Kasumi-1 (cell line): Measurements from ENCODE around the gene AMACR.

Experiments
- DNase-seq, 2 experiments: peaks; one replicate each; lab custom pipeline; 2025; lab: John Stamatoyannopoulos, UW

The AMACR gene

DNA sequence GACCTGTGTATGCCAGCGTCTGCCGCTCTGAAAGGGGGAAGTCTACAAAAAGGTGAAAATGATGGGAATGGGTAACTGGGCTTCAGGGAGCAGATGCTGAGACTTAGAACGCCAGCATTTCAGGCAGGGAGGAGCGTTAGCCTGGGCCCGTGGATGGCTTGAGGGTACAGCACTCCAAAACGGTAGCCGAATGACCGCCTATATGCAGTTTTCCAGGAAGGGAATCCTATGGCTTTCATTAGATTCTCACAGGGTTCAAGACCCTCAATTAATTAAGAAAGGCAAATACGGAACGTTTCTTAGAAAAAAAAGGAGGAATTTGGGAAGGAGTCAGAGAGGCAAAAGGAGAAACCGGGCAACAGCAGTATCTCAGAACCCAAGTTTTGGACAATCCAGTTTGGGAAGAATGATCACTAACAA lies 639 bp downstream of the AMACR start:
- DNase-seq = peak in 1 of 2 experiments; percentile 44

GRCh38 chr5:34005681-34006080 lies 2.2 kb downstream of the AMACR start:
- no peak for DNase-seq

- DNase-seq = no peak
Measured at GRCh38 chr5:34005211-34005610, 2.6 kb downstream of the AMACR start.

- no peak for DNase-seq
Measured at GRCh38 chr5:34003941-34004340, 3.9 kb downstream of the AMACR start.

GRCh38 chr5:34002629-34003328 lies 5.1 kb downstream of the AMACR start:
- DNase-seq = no peak

DNA sequence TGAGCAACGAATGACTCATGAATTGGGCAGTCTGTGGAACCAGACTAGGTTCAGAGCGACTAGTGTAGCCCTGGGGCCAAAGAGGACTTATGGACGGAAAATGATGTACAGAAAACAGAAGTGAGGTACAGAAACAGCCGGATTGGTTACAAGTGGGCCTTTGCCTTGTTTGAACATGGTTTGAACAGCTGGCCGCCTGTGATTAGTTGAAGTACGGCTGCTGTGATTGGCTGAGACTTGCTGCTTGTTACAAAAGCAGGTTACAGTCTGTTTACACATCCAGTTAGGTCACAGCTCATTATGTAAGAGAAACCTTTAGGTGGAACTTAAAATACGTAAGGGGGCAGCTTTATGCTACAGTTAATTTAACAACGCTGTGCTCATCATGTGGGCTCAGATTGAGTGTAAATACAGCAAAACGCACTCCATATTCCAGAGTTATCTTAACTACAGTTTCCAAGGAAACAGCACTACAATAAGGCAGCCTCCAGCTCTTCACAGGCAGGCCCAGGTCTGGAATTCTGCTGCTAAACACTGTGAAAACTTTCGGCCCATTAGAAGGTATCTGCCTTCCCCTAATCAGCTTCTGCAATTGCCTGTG lies 6.5 kb downstream of the AMACR start:
- no peak for DNase-seq

- no peak for DNase-seq
Measured at GRCh38 chr5:33999978-34000377, 7.9 kb downstream of the AMACR start.

GRCh38 chr5:33997331-33997983 lies 10.4 kb downstream of the AMACR start:
- peak; percentile 74 to 82 for DNase-seq

DNA sequence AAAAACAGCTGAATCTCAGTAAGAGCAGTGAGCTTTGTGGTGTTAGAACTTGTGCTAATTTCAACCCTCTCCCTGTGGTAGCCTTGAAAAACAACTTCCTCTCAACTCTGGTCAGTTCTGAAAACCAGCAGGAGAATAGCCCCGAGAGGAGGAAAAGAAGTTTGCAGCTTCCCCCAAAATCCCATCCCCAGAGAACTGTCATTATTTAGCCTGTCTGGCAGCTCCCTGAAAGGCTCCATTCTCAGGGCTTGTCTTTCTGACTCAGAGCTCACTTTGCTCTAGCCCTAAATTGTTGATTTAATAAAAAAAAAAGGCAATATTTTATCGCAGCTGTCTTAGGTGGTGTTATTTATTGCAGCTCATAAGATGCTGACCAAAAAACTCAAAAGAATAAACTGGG lies 12.0 kb downstream of the AMACR start:
- peak; percentile 7 to 14 for DNase-seq

DNA sequence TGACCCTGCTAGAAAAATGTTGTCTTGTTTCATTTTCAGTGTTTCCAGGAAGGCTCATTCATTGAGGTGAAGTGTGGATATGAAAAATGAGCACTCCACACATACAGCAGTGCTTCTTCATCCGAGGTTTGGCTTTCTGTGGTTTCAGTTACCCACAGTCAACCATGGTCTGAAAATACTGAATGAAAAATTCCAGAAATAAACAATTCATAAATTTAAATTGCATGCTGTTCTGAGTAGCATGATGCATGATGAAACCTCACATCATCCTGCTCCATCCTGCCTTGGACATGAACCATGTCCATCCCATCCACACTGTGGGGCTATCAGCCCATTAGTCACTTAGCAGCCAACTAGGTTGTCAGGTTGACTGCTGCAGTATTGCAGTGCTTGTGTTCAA lies 13.0 kb downstream of the AMACR start:
- DNase-seq = no peak

DNA sequence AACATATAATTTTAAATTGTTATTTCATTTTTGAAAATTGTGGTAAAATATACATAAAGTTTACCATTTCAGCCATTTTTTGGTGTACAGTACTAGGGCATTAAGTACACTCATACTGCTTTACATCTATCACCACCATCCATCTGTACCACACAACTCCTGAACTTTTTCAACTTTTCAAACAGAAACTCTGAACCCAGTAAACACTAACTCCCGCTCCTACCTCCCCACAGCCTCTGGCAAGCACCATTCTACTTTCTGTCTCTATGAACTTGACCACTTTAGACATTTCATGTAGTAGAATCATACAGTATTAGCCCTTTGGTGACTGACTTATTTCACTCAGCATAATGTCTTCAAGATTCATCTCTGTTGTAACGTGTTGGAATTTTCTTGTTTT lies 15.0 kb downstream of the AMACR start:
- no peak for DNase-seq

- no peak for DNase-seq
Measured at GRCh38 chr5:33985447-33985846, 22.4 kb downstream of the AMACR start.

DNA sequence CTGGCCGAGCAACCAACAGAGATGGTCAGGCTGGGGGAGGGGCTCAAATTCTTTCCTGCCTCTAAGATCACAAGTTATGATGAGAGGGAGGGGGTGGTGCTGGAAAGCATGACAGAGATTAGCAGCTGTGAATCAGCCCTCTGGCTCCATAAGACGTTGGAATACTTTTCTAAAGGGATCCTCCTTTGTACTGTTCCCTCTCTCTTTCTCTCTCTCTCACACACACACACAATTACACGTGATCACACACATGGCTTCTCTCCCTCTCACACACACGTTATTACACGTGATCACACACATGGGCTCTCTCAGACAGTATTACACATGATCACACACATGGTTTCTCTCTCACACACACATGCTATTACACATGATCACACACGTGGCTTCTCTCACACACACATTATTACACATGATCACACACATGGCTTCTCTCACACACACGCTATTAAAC lies 23.2 kb downstream of the AMACR start, which contains the start of gene SLC45A2:
TSS of gene SLC45A2 (minus strand) at position 23 of the 454 bp plus-strand sequence. CDS start 110 bp downstream, outside the sequence.
- no peak for DNase-seq

GRCh38 chr5:33984178-33984577 lies 23.7 kb downstream of the AMACR start:
- no peak for DNase-seq

DNA sequence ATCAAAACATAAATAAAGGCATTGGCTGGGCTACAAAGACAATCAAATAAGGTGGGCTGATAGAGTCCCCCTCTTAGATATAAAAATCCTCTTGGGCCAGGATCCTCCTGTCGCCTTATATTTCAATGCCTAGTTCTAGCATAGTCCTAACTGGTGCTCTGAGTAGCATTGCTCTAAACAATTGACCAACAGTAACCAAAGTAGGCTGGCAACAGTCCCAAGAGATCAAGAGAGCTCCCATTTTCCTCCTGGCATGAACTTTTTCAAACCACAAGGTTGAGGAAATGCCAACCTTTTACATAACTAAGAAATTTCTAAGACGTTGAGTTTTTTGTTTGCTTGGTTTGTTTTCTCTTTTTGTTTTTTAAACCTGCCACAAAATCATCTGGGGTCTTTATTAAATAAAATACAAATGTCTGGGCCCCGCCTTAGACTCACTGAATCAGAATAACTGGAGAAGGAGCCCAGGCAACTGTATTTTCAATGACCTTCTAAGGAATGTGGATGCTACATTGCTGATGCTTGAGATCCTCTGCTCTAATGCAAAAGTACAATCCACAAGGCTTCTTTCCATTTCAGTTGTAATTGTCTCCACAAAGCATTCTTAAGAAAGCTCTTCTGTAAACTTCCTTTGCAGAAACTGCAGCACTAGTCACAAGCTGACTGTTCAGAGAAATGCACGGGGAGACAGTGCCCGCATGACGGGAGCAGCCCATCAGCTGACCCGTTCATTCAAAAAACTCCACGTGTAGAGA lies 26.3 kb downstream of the AMACR start:
- no peak for DNase-seq

GRCh38 chr5:33980030-33980429 lies 27.8 kb downstream of the AMACR start:
- DNase-seq = no peak

- DNase-seq = no peak
Measured at GRCh38 chr5:33978306-33978705, 29.5 kb downstream of the AMACR start.

- DNase-seq = no peak
Measured at GRCh38 chr5:33976307-33976706, 31.5 kb downstream of the AMACR start.

GRCh38 chr5:33975852-33976251 lies 32.0 kb downstream of the AMACR start:
- no peak for DNase-seq

DNA sequence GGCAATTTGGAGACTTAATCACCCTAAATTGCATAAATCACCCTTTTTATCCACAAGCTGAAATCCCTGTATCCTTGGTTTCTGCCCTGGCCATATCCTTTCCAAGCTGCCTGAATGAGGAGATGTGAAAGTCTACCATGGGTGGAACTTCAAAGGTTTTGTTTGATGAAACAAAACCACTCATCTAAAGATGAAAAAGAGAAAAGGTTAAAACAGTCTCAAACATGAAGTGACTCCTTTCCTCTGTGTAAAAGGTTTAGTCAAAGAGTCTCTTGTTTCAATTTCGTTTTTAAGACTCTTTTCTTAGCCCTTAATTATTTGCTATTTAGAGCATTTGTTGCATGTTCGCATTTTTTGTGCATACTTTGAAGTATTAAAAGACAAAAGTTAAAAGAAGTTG lies 34.6 kb downstream of the AMACR start:
- no peak for DNase-seq

- peak; percentile 69 to 83 for DNase-seq
Measured at GRCh38 chr5:33969572-33970452, 38.0 kb downstream of the AMACR start.
